Gastrocnemius medialis (tissue), 4 donors: Measurements from ENCODE around the gene PEDS1.

Experiments
- POLR2A ChIP-seq, 2 donors: fragments of 450-650 bp; IDR thresholded peaks; one replicate each; pipeline ENCODE4 v1.6.1; 2017; ENCODE audit warnings: antibody characterized with exemption in 2 of 2, mild to moderate bottlenecking in 2 of 2, moderate library complexity in 2 of 2
- TF ChIP-seq, protein P1 (sequence below), 5 experiments: fragments of 450-650 bp in 3 of 5; fragments of 200-600 bp in 2 of 5; sonication (generic) in 2 of 5; IDR thresholded peaks in 4 of 5; conservative IDR thresholded peaks in 1 of 5; 1 replicate in 4 of 5; 2 replicates in 1 of 5; pipeline ENCODE4 v1.5.1; 2016 to 2019; ENCODE audit warnings: antibody characterized with exemption in 5 of 5, mild to moderate bottlenecking in 3 of 5, moderate library complexity in 3 of 5

DNA sequence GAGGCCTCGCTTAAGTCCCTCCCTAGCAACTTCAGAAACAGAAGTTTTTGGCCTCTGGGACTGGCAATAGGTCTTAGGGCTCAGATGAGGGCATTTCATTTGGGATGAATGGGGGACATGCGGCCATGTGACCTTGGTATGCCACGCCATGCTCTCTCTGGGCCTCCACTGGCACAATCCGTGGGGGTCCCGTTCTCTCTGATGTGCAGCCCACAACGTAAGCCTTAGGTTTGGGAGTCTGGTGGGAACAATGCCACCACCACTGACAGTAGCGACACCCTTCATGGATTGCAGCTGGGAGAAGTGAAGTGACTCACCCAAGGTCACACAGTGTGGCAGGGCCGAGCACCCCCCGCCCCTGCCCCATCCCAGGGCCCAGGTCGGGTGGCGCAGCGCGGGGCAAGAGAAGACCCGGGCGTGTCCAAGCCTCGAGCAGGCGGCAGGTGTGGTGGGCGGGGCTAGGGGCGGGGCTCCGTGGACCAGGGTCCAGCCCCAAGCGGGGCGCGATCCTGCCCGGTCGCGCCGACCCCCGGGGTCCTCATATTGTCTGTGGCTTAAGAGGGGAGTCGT, 36.2 kb upstream of the PEDS1 start:
- TF ChIP-seq, protein P1, sequence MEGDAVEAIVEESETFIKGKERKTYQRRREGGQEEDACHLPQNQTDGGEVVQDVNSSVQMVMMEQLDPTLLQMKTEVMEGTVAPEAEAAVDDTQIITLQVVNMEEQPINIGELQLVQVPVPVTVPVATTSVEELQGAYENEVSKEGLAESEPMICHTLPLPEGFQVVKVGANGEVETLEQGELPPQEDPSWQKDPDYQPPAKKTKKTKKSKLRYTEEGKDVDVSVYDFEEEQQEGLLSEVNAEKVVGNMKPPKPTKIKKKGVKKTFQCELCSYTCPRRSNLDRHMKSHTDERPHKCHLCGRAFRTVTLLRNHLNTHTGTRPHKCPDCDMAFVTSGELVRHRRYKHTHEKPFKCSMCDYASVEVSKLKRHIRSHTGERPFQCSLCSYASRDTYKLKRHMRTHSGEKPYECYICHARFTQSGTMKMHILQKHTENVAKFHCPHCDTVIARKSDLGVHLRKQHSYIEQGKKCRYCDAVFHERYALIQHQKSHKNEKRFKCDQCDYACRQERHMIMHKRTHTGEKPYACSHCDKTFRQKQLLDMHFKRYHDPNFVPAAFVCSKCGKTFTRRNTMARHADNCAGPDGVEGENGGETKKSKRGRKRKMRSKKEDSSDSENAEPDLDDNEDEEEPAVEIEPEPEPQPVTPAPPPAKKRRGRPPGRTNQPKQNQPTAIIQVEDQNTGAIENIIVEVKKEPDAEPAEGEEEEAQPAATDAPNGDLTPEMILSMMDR (IDR thresholded peaks at IDR 0.05 in 4 of 5, conservative IDR thresholded peaks at IDR 0.05 in 1 of 5): no peak
- no peak for TF ChIP-seq POLR2A (IDR thresholded peaks at IDR 0.05)
